ENCODE results near the gene POU6F2. TPM values are rescaled to one million over a fixed set of nuclear protein-coding genes. Genes with fewer than 3 reads are reported as not detected.
"Not testable (repeated sequence)": the region's sequence is repeated elsewhere in the genome, so short reads cannot be mapped to it uniquely, and the experiment has no call there.

The POU6F2 gene
- total RNA-seq, 8 experiments from 2014 or later, result 0.15 to 11.1 (median 6.9) TPM; not detected in 1

- WGBS, 10 experiments, result 0 to 94% (median 85%) methylated on average over 1 to 3 of the region's 4 CpGs; no CpG with 5 or more reads in 4 of the 10 experiments
- in situ Hi-C loops (cut with MboI; ENCODE audit: low pct_unique_long_range_greater_than_20kb in 2 of 9, low sequenced_read_pairs in 9 of 9, unreplicated experiment in 9 of 9), result no loop called here
- no peak for ATAC-seq (replicated peaks in 6 of 8)
- Histone ChIP-seq H3K27ac (no peak overlapping the region), H3K4me1 (replicated peaks in 1 of 2) (peaks cover 4 to 12% of the 10 kb centered on the region in 2 donors), H3K4me3 (no peak overlapping the region)
Observed at GRCh38 chr7:39187130-39187529, 209.4 kb downstream of the POU6F2 start.

GRCh38 chr7:39192476-39192875 is 214.8 kb downstream of the POU6F2 start:
- ATAC-seq (replicated peaks in 6 of 8), result no peak
- H3K27ac ChIP-seq, result no peak overlapping the region
- no peak overlapping the region for H3K4me3 ChIP-seq
- in situ Hi-C loops (cut with MboI; ENCODE audit: low pct_unique_long_range_greater_than_20kb in 2 of 9, low sequenced_read_pairs in 9 of 9, unreplicated experiment in 9 of 9), result no loop called here
- H3K4me1 ChIP-seq (replicated peaks in 1 of 2), result no peaks in the 10 kb centered on the region
- 13 to 100% (median 100%) methylated on average over 1 of the region's 1 CpG; no CpG with 5 or more reads in 1 of the 10 experiments for WGBS, 10 experiments

- WGBS, 10 experiments, result 30 to 100% (median 93%) methylated on average over 1 to 7 of the region's 10 CpGs; no CpG with 5 or more reads in 1 of the 10 experiments
- ATAC-seq (replicated peaks in 6 of 8); H3K27ac ChIP-seq; H3K4me1 ChIP-seq (replicated peaks in 1 of 2); H3K4me3 ChIP-seq; in situ Hi-C loops (cut with MboI; ENCODE audit: low pct_unique_long_range_greater_than_20kb in 2 of 9, low sequenced_read_pairs in 9 of 9, unreplicated experiment in 9 of 9): not testable (repeated sequence)
Observed at GRCh38 chr7:39194388-39194787, 216.7 kb downstream of the POU6F2 start.

- ATAC-seq (replicated peaks in 6 of 8), result no peak
- H3K4me1 ChIP-seq (replicated peaks in 1 of 2), result no peaks in the 10 kb centered on the region
- no peak overlapping the region for H3K27ac ChIP-seq
- WGBS, 10 experiments, result 0 to 100% (median 86%) methylated on average over 1 to 5 of the region's 5 CpGs; no CpG with 5 or more reads in 1 of the 10 experiments
- in situ Hi-C loops (cut with MboI; ENCODE audit: low pct_unique_long_range_greater_than_20kb in 2 of 9, low sequenced_read_pairs in 9 of 9, unreplicated experiment in 9 of 9), result no loop called here
- no peak overlapping the region for H3K4me3 ChIP-seq
Observed at GRCh38 chr7:39195967-39196366, 218.3 kb downstream of the POU6F2 start.

- Histone ChIP-seq H3K27ac (no peak overlapping the region), H3K4me3 (no peak overlapping the region), H3K4me1 (replicated peaks in 1 of 2) (peaks cover 0 to 6% of the 10 kb centered on the region in 2 donors)
- WGBS, 10 experiments, result 29 to 100% (median 60%) methylated on average over 1 of the region's 1 CpG; no CpG with 5 or more reads in 2 of the 10 experiments
- ATAC-seq (replicated peaks in 6 of 8), result no peak
- in situ Hi-C loops (cut with MboI; ENCODE audit: low pct_unique_long_range_greater_than_20kb in 2 of 9, low sequenced_read_pairs in 9 of 9, unreplicated experiment in 9 of 9), result no loop called here
Observed at GRCh38 chr7:39197831-39198230, 220.1 kb downstream of the POU6F2 start.

- WGBS, 10 experiments, result 10 to 100% (median 87%) methylated on average over 1 to 2 of the region's 2 CpGs
- in situ Hi-C loops (cut with MboI; ENCODE audit: low pct_unique_long_range_greater_than_20kb in 2 of 9, low sequenced_read_pairs in 9 of 9, unreplicated experiment in 9 of 9), result no loop called here
- peaks cover 0 to 6% of the 10 kb centered on the region in 2 donors for H3K4me1 ChIP-seq (replicated peaks in 1 of 2)
Observed at GRCh38 chr7:39198556-39198955, 220.8 kb downstream of the POU6F2 start.

GRCh38 chr7:39199006-39199405 is 221.3 kb downstream of the POU6F2 start:
- no peak for ATAC-seq (replicated peaks in 6 of 8)
- in situ Hi-C loops (cut with MboI; ENCODE audit: low pct_unique_long_range_greater_than_20kb in 2 of 9, low sequenced_read_pairs in 9 of 9, unreplicated experiment in 9 of 9), result no loop called here
- 14 to 100% (median 72%) methylated on average over 2 to 4 of the region's 4 CpGs; no CpG with 5 or more reads in 1 of the 10 experiments for WGBS, 10 experiments
- H3K27ac ChIP-seq, result no peak overlapping the region
- peaks cover 0 to 6% of the 10 kb centered on the region in 2 donors for H3K4me1 ChIP-seq (replicated peaks in 1 of 2)
- H3K4me3 ChIP-seq, result no peak overlapping the region

More at GRCh38 chr7:39198556-39198955, 220.8 kb downstream of the POU6F2 start:
- no peak overlapping the region for H3K4me3 ChIP-seq
- ATAC-seq (replicated peaks in 6 of 8), result no peak
- no peak overlapping the region for H3K27ac ChIP-seq

- no peak for ATAC-seq (replicated peaks in 6 of 8)
- H3K4me1 ChIP-seq (replicated peaks in 1 of 2), result peaks cover 0 to 6% of the 10 kb centered on the region in 2 donors
- WGBS, 10 experiments, result 0 to 100% (median 55%) methylated on average over 1 to 5 of the region's 5 CpGs; no CpG with 5 or more reads in 1 of the 10 experiments
- in situ Hi-C loops (cut with MboI; ENCODE audit: low pct_unique_long_range_greater_than_20kb in 2 of 9, low sequenced_read_pairs in 9 of 9, unreplicated experiment in 9 of 9), result no loop called here
- H3K27ac ChIP-seq, result no peak overlapping the region
- no peak overlapping the region for H3K4me3 ChIP-seq
Observed at GRCh38 chr7:39199951-39200350, 222.2 kb downstream of the POU6F2 start.

- in situ Hi-C loops (cut with MboI; ENCODE audit: low pct_unique_long_range_greater_than_20kb in 2 of 9, low sequenced_read_pairs in 9 of 9, unreplicated experiment in 9 of 9), result no loop called here
- Histone ChIP-seq H3K4me1 (replicated peaks in 1 of 2) (peaks cover 0 to 6% of the 10 kb centered on the region in 2 donors), H3K4me3 (no peak overlapping the region), H3K27ac (no peak overlapping the region)
- 0 to 100% (median 27%) methylated on average over 1 of the region's 1 CpG; no CpG with 5 or more reads in 4 of the 10 experiments for WGBS, 10 experiments
- ATAC-seq (replicated peaks in 6 of 8), result peak in 3 of 8 experiments; percentile 20 to 29 (median 21)
Observed at GRCh38 chr7:39202041-39202440, 224.3 kb downstream of the POU6F2 start.

- peak in 3 of 8 experiments; percentile 47 to 74 (median 50) for ATAC-seq (replicated peaks in 6 of 8)
- WGBS, 10 experiments, result 33 to 100% (median 79%) methylated on average over 1 to 6 of the region's 6 CpGs; no CpG with 5 or more reads in 2 of the 10 experiments
- in situ Hi-C loops (cut with MboI; ENCODE audit: low pct_unique_long_range_greater_than_20kb in 2 of 9, low sequenced_read_pairs in 9 of 9, unreplicated experiment in 9 of 9), result no loop called here
Observed at GRCh38 chr7:39210362-39210761, 232.7 kb downstream of the POU6F2 start.

GRCh38 chr7:39211581-39211980 is 233.9 kb downstream of the POU6F2 start:
- ATAC-seq (replicated peaks in 6 of 8), result no peak
- Histone ChIP-seq H3K4me1 (replicated peaks in 1 of 2) (peaks cover 0 to 19% of the 10 kb centered on the region in 2 donors), H3K4me3 (no peak overlapping the region), H3K27ac (no peak overlapping the region)
- WGBS, 10 experiments, result 14 to 90% (median 60%) methylated on average over 2 to 3 of the region's 3 CpGs; no CpG with 5 or more reads in 2 of the 10 experiments
- in situ Hi-C loops (cut with MboI; ENCODE audit: low pct_unique_long_range_greater_than_20kb in 2 of 9, low sequenced_read_pairs in 9 of 9, unreplicated experiment in 9 of 9), result no loop called here

More at GRCh38 chr7:39210362-39210761, 232.7 kb downstream of the POU6F2 start:
- Histone ChIP-seq H3K4me1 (replicated peaks in 1 of 2) (peaks cover 0 to 19% of the 10 kb centered on the region in 2 donors), H3K4me3 (no peak overlapping the region), H3K27ac (no peak overlapping the region)

- Histone ChIP-seq H3K4me3 (no peak overlapping the region), H3K4me1 (replicated peaks in 1 of 2) (peaks cover 0 to 19% of the 10 kb centered on the region in 2 donors), H3K27ac (no peak overlapping the region)
- WGBS, 10 experiments, result 0 to 100% (median 66%) methylated on average over 1 to 2 of the region's 2 CpGs; no CpG with 5 or more reads in 4 of the 10 experiments
- in situ Hi-C loops (cut with MboI; ENCODE audit: low pct_unique_long_range_greater_than_20kb in 2 of 9, low sequenced_read_pairs in 9 of 9, unreplicated experiment in 9 of 9), result no loop called here
- ATAC-seq (replicated peaks in 6 of 8), result peak in 1 of 8 experiments; percentile 35
Observed at GRCh38 chr7:39212876-39213275, 235.2 kb downstream of the POU6F2 start.

GRCh38 chr7:39217783-39218182 is 240.1 kb downstream of the POU6F2 start:
- Histone ChIP-seq H3K4me3 (no peak overlapping the region), H3K4me1 (replicated peaks in 1 of 2) (no peaks in the 10 kb centered on the region), H3K27ac (no peak overlapping the region)
- 0 to 100% (median 74%) methylated on average over 1 to 3 of the region's 3 CpGs for WGBS, 10 experiments
- no peak for ATAC-seq (replicated peaks in 6 of 8)
- in situ Hi-C loops (cut with MboI; ENCODE audit: low pct_unique_long_range_greater_than_20kb in 2 of 9, low sequenced_read_pairs in 9 of 9, unreplicated experiment in 9 of 9), result no loop called here

- Histone ChIP-seq H3K4me1 (replicated peaks in 1 of 2) (no peaks in the 10 kb centered on the region), H3K27ac (no peak overlapping the region), H3K4me3 (no peak overlapping the region)
- 25 to 100% (median 85%) methylated on average over 3 to 4 of the region's 4 CpGs; no CpG with 5 or more reads in 2 of the 10 experiments for WGBS, 10 experiments
- in situ Hi-C loops (cut with MboI; ENCODE audit: low pct_unique_long_range_greater_than_20kb in 2 of 9, low sequenced_read_pairs in 9 of 9, unreplicated experiment in 9 of 9), result no loop called here
- ATAC-seq (replicated peaks in 6 of 8), result no peak
Observed at GRCh38 chr7:39219869-39220268, 242.2 kb downstream of the POU6F2 start.
